Measurements from ENCODE around the gene TRUB2. TPM values are rescaled to one million over a fixed set of nuclear protein-coding genes. Genes with fewer than 3 reads are reported as not detected.

The TRUB2 gene
- total RNA-seq, result 10 to 100 TPM; 22.6 to 35.2 TPM

- no peaks in the 10 kb centered on the region for H3K9me3 Mint-ChIP-seq
- H3K36me3 Mint-ChIP-seq (ENCODE audit: low read depth), result peaks cover 37% of the 10 kb centered on the region
These were observed at the start of gene TRUB2, which contains the start of gene COQ4 for GRCh38 chr9:128322404-128323211. Gene TRUB2, minus strand, starts transcription at chr9:128322447. Its CDS starts 39 bp downstream, at chr9:128322408. Gene COQ4, plus strand, starts transcription at chr9:128322839. Its CDS starts 20 bp downstream, at chr9:128322859.

GRCh38 chr9:128371630-128372117 is 49.4 kb upstream of the TRUB2 start:
- H3K4me3 Mint-ChIP-seq, result peak overlapping the region; percentile 98
- H3K9me3 Mint-ChIP-seq, result no peaks in the 10 kb centered on the region
- no peak for ATAC-seq (replicated peaks)
- peak overlapping the region; percentile 97 for H3K27ac Mint-ChIP-seq
- peaks cover 37% of the 10 kb centered on the region for H3K36me3 Mint-ChIP-seq (ENCODE audit: low read depth)
- peaks cover 22% of the 10 kb centered on the region for H3K4me1 Mint-ChIP-seq
- no peaks in the 10 kb centered on the region for H3K27me3 Mint-ChIP-seq

More at GRCh38 chr9:128322404-128323211, at the start of gene TRUB2, which contains the start of gene COQ4:
- Mint-ChIP-seq H3K27me3 (no peaks in the 10 kb centered on the region), H3K4me1 (peaks cover 8% of the 10 kb centered on the region), H3K4me3 (peak within 1 kb of the TSS; percentile 88), H3K27ac (peak within 1 kb of the TSS; percentile 98)
- peak; percentile 90 for ATAC-seq (replicated peaks)

GRCh38 chr9:128370752-128371629 is 48.7 kb upstream of the TRUB2 start, which contains the start of gene URM1:
Gene URM1, plus strand, starts transcription at chr9:128371374. Its CDS starts 7 bp downstream, at chr9:128371381.
- no peaks in the 10 kb centered on the region for H3K27me3 Mint-ChIP-seq
- peak; percentile 99 for ATAC-seq (replicated peaks)

GRCh38 chr9:128370367-128370751 is 48.1 kb upstream of the TRUB2 start:
- no peak for ATAC-seq (replicated peaks)
- Mint-ChIP-seq H3K27me3 (no peaks in the 10 kb centered on the region), H3K4me3 (peak overlapping the region; percentile 98), H3K4me1 (peaks cover 22% of the 10 kb centered on the region), H3K36me3 (ENCODE audit: low read depth) (peaks cover 29% of the 10 kb centered on the region), H3K27ac (peak overlapping the region; percentile 97), H3K9me3 (no peaks in the 10 kb centered on the region)

More at GRCh38 chr9:128370752-128371629, 48.7 kb upstream of the TRUB2 start, which contains the start of gene URM1:
- H3K36me3 Mint-ChIP-seq (ENCODE audit: low read depth), result peaks cover 34% of the 10 kb centered on the region
- H3K9me3 Mint-ChIP-seq, result no peaks in the 10 kb centered on the region
- peak within 1 kb of the TSS; percentile 97 for H3K27ac Mint-ChIP-seq
- H3K4me3 Mint-ChIP-seq, result peak within 1 kb of the TSS; percentile 98
- peaks cover 22% of the 10 kb centered on the region for H3K4me1 Mint-ChIP-seq

GRCh38 chr9:128369024-128369706 is 46.9 kb upstream of the TRUB2 start:
- no peak overlapping the region for H3K4me3 Mint-ChIP-seq
- peaks cover 29% of the 10 kb centered on the region for H3K36me3 Mint-ChIP-seq (ENCODE audit: low read depth)
- no peak for ATAC-seq (replicated peaks)
- H3K9me3 Mint-ChIP-seq, result no peaks in the 10 kb centered on the region
- H3K27ac Mint-ChIP-seq, result no peak overlapping the region
- H3K4me1 Mint-ChIP-seq, result peaks cover 22% of the 10 kb centered on the region
- no peaks in the 10 kb centered on the region for H3K27me3 Mint-ChIP-seq

- no peak overlapping the region for H3K4me3 Mint-ChIP-seq
- no peaks in the 10 kb centered on the region for H3K36me3 Mint-ChIP-seq (ENCODE audit: low read depth)
- no peak overlapping the region for H3K27ac Mint-ChIP-seq
- H3K4me1 Mint-ChIP-seq, result peaks cover 5% of the 10 kb centered on the region
- no peaks in the 10 kb centered on the region for H3K9me3 Mint-ChIP-seq
- H3K27me3 Mint-ChIP-seq, result no peaks in the 10 kb centered on the region
- ATAC-seq (replicated peaks), result no peak
These were observed 43.3 kb upstream of the TRUB2 start for GRCh38 chr9:128365525-128365924.

- Mint-ChIP-seq H3K9me3 (no peaks in the 10 kb centered on the region), H3K27ac (peak overlapping the region; percentile 77), H3K4me3 (peak overlapping the region; percentile 73), H3K4me1 (no peaks in the 10 kb centered on the region), H3K27me3 (no peaks in the 10 kb centered on the region), H3K36me3 (ENCODE audit: low read depth) (no peaks in the 10 kb centered on the region)
- ATAC-seq (replicated peaks), result no peak
These were observed 40.5 kb upstream of the TRUB2 start for GRCh38 chr9:128362774-128363173.

- Mint-ChIP-seq H3K9me3 (no peaks in the 10 kb centered on the region), H3K27me3 (no peaks in the 10 kb centered on the region), H3K36me3 (ENCODE audit: low read depth) (peaks cover 4% of the 10 kb centered on the region), H3K4me3 (peak overlapping the region; percentile 73), H3K4me1 (no peaks in the 10 kb centered on the region), H3K27ac (peak overlapping the region; percentile 77)
- peak; percentile 94 for ATAC-seq (replicated peaks)
These were observed 39.9 kb upstream of the TRUB2 start for GRCh38 chr9:128361986-128362646.

GRCh38 chr9:128361296-128361985 is 39.2 kb upstream of the TRUB2 start:
- peak; percentile 32 for ATAC-seq (replicated peaks)
- Mint-ChIP-seq H3K9me3 (no peaks in the 10 kb centered on the region), H3K4me3 (peak overlapping the region; percentile 73), H3K27ac (peak overlapping the region; percentile 77), H3K36me3 (ENCODE audit: low read depth) (peaks cover 9% of the 10 kb centered on the region), H3K27me3 (no peaks in the 10 kb centered on the region), H3K4me1 (no peaks in the 10 kb centered on the region)

GRCh38 chr9:128360826-128361225 is 38.6 kb upstream of the TRUB2 start:
- H3K27ac Mint-ChIP-seq, result peak overlapping the region; percentile 77
- ATAC-seq (replicated peaks), result no peak
- H3K27me3 Mint-ChIP-seq, result no peaks in the 10 kb centered on the region
- H3K4me1 Mint-ChIP-seq, result no peaks in the 10 kb centered on the region
- H3K4me3 Mint-ChIP-seq, result no peak overlapping the region
- H3K36me3 Mint-ChIP-seq (ENCODE audit: low read depth), result peaks cover 14% of the 10 kb centered on the region
- no peaks in the 10 kb centered on the region for H3K9me3 Mint-ChIP-seq

- no peaks in the 10 kb centered on the region for H3K4me1 Mint-ChIP-seq
These were observed 36.6 kb upstream of the TRUB2 start for GRCh38 chr9:128358861-128359260.

GRCh38 chr9:128358090-128358489 is 35.8 kb upstream of the TRUB2 start:
- Mint-ChIP-seq H3K27me3 (no peaks in the 10 kb centered on the region), H3K4me1 (no peaks in the 10 kb centered on the region), H3K27ac (no peak overlapping the region), H3K36me3 (ENCODE audit: low read depth) (peaks cover 27% of the 10 kb centered on the region), H3K4me3 (no peak overlapping the region), H3K9me3 (no peaks in the 10 kb centered on the region)
- no peak for ATAC-seq (replicated peaks)

More at GRCh38 chr9:128358861-128359260, 36.6 kb upstream of the TRUB2 start:
- Mint-ChIP-seq H3K9me3 (no peaks in the 10 kb centered on the region), H3K27me3 (no peaks in the 10 kb centered on the region), H3K27ac (no peak overlapping the region), H3K4me3 (no peak overlapping the region), H3K36me3 (ENCODE audit: low read depth) (peaks cover 22% of the 10 kb centered on the region)
- ATAC-seq (replicated peaks), result no peak

GRCh38 chr9:128355451-128355850 is 33.2 kb upstream of the TRUB2 start:
- Mint-ChIP-seq H3K9me3 (no peaks in the 10 kb centered on the region), H3K4me3 (no peak overlapping the region), H3K27ac (no peak overlapping the region), H3K36me3 (ENCODE audit: low read depth) (peaks cover 47% of the 10 kb centered on the region), H3K4me1 (no peaks in the 10 kb centered on the region), H3K27me3 (no peaks in the 10 kb centered on the region)
- ATAC-seq (replicated peaks), result no peak
